Measurements from ENCODE around the gene TTC7B. TPM values are rescaled to one million over a fixed set of nuclear protein-coding genes. Genes with fewer than 3 reads are reported as not detected.

The TTC7B gene
- total and polyA plus RNA-seq, 2 experiments from 2014 or later: 7.9 to 28.6 TPM

- Mint-ChIP-seq H3K27ac (no peak overlapping the region; the same call in 1 of the 2 replicates), H3K9me3 (no peaks in the 10 kb centered on the region), H3K27me3 (ENCODE audit: insufficient read depth, low read depth, poor library complexity) (peaks cover 13% of the 10 kb centered on the region), H3K36me3 (ENCODE audit: low read depth) (no peaks in the 10 kb centered on the region), H3K4me1 (peaks cover 21% of the 10 kb centered on the region), H3K4me3 (no peak overlapping the region)
- Histone ChIP-seq H3K4me1 (ENCODE audit: insufficient read depth) (no peaks in the 10 kb centered on the region), H3K4me3 (no peak overlapping the region), H3K79me2 (replicated peaks; ENCODE audit: insufficient read depth) (no peaks in the 10 kb centered on the region), H3K27me3 (ENCODE audit: insufficient read depth) (no peaks in the 10 kb centered on the region), H3K4me2 (no peak overlapping the region), H3K27ac (ENCODE audit: low read depth) (no peak overlapping the region), H3K36me3 (ENCODE audit: insufficient read depth) (no peaks in the 10 kb centered on the region), H2AFZ (no peak overlapping the region), H3F3A (replicated peaks; ENCODE audit: low read depth) (no peaks in the 10 kb centered on the region), H4K20me1 (replicated peaks; ENCODE audit: insufficient read depth) (no peaks in the 10 kb centered on the region), H3K9me2 (ENCODE audit: insufficient read depth) (no peaks in the 10 kb centered on the region)
- no peak for TF ChIP-seq POLR2AphosphoS5 (IDR thresholded peaks at IDR 0.05; ENCODE audit: low read depth)
- no peak for TF ChIP-seq ZNF462 (CRISPR knock-in tag; IDR thresholded peaks at IDR 0.05)
- no peak for TF ChIP-seq ETS1 (IDR thresholded peaks at IDR 0.05)
- no peak for TF ChIP-seq ZNF331 (CRISPR knock-in tag; IDR thresholded peaks at IDR 0.05; ENCODE audit: low read depth)
- no peak for TF ChIP-seq EZH2phosphoT487 (IDR thresholded peaks at IDR 0.05; ENCODE audit: unreplicated experiment)
- ATAC-seq (peak; percentile 47), DNase-seq (ENCODE audit: low spot score) (no peak)
Observed at GRCh38 chr14:90534838-90535555, 281.2 kb downstream of the TTC7B start.

All from GM23338 (cell line).